COLO668 (cell line): ENCODE data around the gene ELF4.

Source experiments
- DNase-seq: peaks from one replicate; lab custom pipeline; 2025; ENCODE audit not compliant: unreplicated experiment; lab: John Stamatoyannopoulos, UW

ELF4 gene

GRCh38 chrX:130053236-130053635 is 57.1 kb downstream of the ELF4 start:
- DNase-seq = peak; percentile 19

- DNase-seq = no peak
Measured at GRCh38 chrX:130051176-130051845, 59.0 kb downstream of the ELF4 start.

GRCh38 chrX:130049821-130050220 is 60.5 kb downstream of the ELF4 start:
- no peak for DNase-seq

- no peak for DNase-seq
Measured at GRCh38 chrX:130048686-130049222, 61.5 kb downstream of the ELF4 start.

- DNase-seq = no peak
Measured at GRCh38 chrX:130047416-130047815, 62.9 kb downstream of the ELF4 start.

- no peak for DNase-seq
Measured at GRCh38 chrX:130039847-130040246, 70.5 kb downstream of the ELF4 start.

- DNase-seq = no peak
Measured at GRCh38 chrX:130034178-130034577, 76.1 kb downstream of the ELF4 start.

GRCh38 chrX:130032552-130032951 is 77.7 kb downstream of the ELF4 start:
- DNase-seq = no peak

- DNase-seq = no peak
Measured at GRCh38 chrX:130030826-130031225, 79.5 kb downstream of the ELF4 start.

GRCh38 chrX:130028196-130028595 is 82.1 kb downstream of the ELF4 start:
- peak; percentile 26 for DNase-seq

GRCh38 chrX:130027569-130027968 is 82.7 kb downstream of the ELF4 start:
- DNase-seq = no peak

GRCh38 chrX:130025256-130025655 is 85.0 kb downstream of the ELF4 start:
- DNase-seq = no peak

- peak; percentile 2 for DNase-seq
Measured at GRCh38 chrX:130024127-130024526, 86.2 kb downstream of the ELF4 start.

GRCh38 chrX:130020661-130021324 is 89.5 kb downstream of the ELF4 start:
- no peak for DNase-seq

GRCh38 chrX:130018143-130018542 is 92.2 kb downstream of the ELF4 start:
- no peak for DNase-seq

GRCh38 chrX:130015181-130015580 is 95.1 kb downstream of the ELF4 start:
- no peak for DNase-seq
